Aorta (tissue), 5 donors: ENCODE data around the gene FAM20B. TPM values are rescaled to one million over a fixed set of nuclear protein-coding genes. Genes with fewer than 3 reads are reported as not detected.
"Not testable (repeated sequence)": the region's sequence is repeated elsewhere in the genome, so short reads cannot be mapped to it uniquely, and the experiment has no call there.

Experiments used
- ATAC-seq: fragments of 200-7000 bp; cut with Tn5 transposase; one replicate; pipeline ENCODE4 v1.9.1; 2022; ENCODE audit warnings: moderate library complexity; ENCODE audit not compliant: low FRiP score
- DNase-seq, 2 donors: peaks; one replicate each; pipeline ENCODE4 v3.0.0-alpha.2; 2020
- H3K27ac ChIP-seq, 2 donors: one replicate each; pipeline ENCODE4 v1.5.1; 2013; ENCODE audit warnings: low read length in 2 of 2, mild to moderate bottlenecking in 2 of 2, moderate library complexity in 2 of 2, control low read depth in 1 of 2, inconsistent platforms in 1 of 2, low read depth in 1 of 2
- H3K27me3 ChIP-seq, 2 donors: one replicate each; pipeline ENCODE4 v1.6.1; 2013; ENCODE audit warnings: control low read depth in 1 of 2, low read length in 1 of 2, mild to moderate bottlenecking in 1 of 2, moderate library complexity in 1 of 2; ENCODE audit not compliant: insufficient read depth in 2 of 2, control insufficient read depth in 1 of 2
- H3K36me3 ChIP-seq, 2 donors: one replicate each; pipeline ENCODE4 v1.6.1; 2013; ENCODE audit warnings: control low read depth in 1 of 2, low read length in 1 of 2, mild to moderate bottlenecking in 1 of 2; ENCODE audit not compliant: insufficient read depth in 2 of 2, control insufficient read depth in 1 of 2
- H3K4me1 ChIP-seq, 2 donors: one replicate each; pipeline ENCODE4 v1.6.1; 2013; ENCODE audit warnings: low read length in 2 of 2, control low read depth in 1 of 2, mild to moderate bottlenecking in 1 of 2, moderate library complexity in 1 of 2; ENCODE audit not compliant: insufficient read depth in 2 of 2, control insufficient read depth in 1 of 2
- H3K4me3 ChIP-seq, 2 donors: one replicate each; pipeline ENCODE4 v1.5.1; 2013; ENCODE audit warnings: low read length in 2 of 2, control low read depth in 1 of 2, mild to moderate bottlenecking in 1 of 2
- H3K9me3 ChIP-seq: one replicate; pipeline ENCODE4 v1.6.1; 2013; ENCODE audit warnings: mild to moderate bottlenecking, low read length; ENCODE audit not compliant: control insufficient read depth
- WGBS, 2 donors: extraction: QIAGEN DNeasy Blood & Tissue Kit; methylation state at CpG; one replicate each; pipeline ENCODE4 v1.1.7; 2013; 5-methylcytosine and 5-hydroxymethylcytosine counted together
- intact Hi-C, 2 donors: fragments of 100-400 bp; cut with DNase I; formaldehyde crosslinking; loops; one replicate each; pipeline versions ENCODE4 v1.14.2 to v1.15.0; 2022
- polyA plus RNA-seq, 2 donors: library from polyadenylated mRNA; stranded (reverse); fragments of 200-250 nt; gene quantifications; one replicate each; pipeline ENCODE4 v1.2.3, GENCODE V29; 2013
- total RNA-seq, 2 donors: library from RNA; stranded (reverse); fragmentation: NEBNext Ultra II Directional; extraction: Animal tissue kit (Norgen Biotek cat#: 25700); gene quantifications; one replicate each; pipeline ENCODE4 v1.2.1, GENCODE V29; 2021
- donor health status: healthy with polysubstance abuse.
- donor health status: Bipolar disorder and iron deficiency.
- donor health status: DM: no; HTN: no; CAD: no.
- donor health status: DM: no; HTN: no; CAD: no.
- donor health status: DM: yes; HTN: yes; CAD: no.

FAM20B gene
- total and polyA plus RNA-seq, 4 donors = 22.5 to 75.5 (median 39.8) TPM

DNA sequence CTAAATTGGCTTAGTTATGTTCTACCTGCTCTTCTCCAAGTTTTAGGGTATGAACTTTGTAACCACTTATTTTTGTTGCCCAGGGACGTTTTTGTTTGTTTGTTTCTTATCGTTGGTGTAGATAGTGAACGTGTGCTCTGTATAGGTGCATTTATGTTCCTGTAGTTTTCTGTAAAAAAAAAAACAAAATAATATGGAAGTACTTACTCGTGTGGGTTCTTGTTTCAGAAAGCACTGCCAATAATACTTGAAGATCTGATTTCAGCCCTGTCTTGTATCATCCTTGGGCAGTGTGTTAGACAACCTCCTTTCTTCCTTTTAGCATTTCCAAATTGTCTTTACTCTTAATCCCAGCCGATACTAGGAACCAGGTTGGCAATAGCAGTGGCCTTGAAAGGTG lies 4.4 kb downstream of the FAM20B start:
- intact Hi-C loops = no loop called here
- Histone ChIP-seq H3K9me3 (no peaks in the 10 kb centered on the region), H3K27me3 (no peaks in the 10 kb centered on the region), H3K36me3 (no peaks in the 10 kb centered on the region), H3K4me1 (peaks cover 0 to 9% of the 10 kb centered on the region in 2 donors), H3K4me3 (no peak overlapping the region), H3K27ac (no peak overlapping the region)
- ATAC-seq (no peak), DNase-seq (no peak)
- 78% methylated on average over 5 of the region's 5 CpGs for WGBS, 2 donors

GRCh38 chr1:179030683-179031082 lies 5.0 kb downstream of the FAM20B start:
- H3K4me1 ChIP-seq = peaks cover 0 to 9% of the 10 kb centered on the region in 2 donors
- DNase-seq (no peak), ATAC-seq (no peak)
- intact Hi-C loops = no loop called here
- H3K36me3 ChIP-seq = no peaks in the 10 kb centered on the region
- H3K4me3 ChIP-seq = no peak overlapping the region
- H3K27me3 ChIP-seq = no peaks in the 10 kb centered on the region
- no peak overlapping the region for H3K27ac ChIP-seq
- 86 to 89% methylated on average over 3 of the region's 3 CpGs for WGBS, 2 donors
- no peaks in the 10 kb centered on the region for H3K9me3 ChIP-seq

- Histone ChIP-seq H3K9me3 (no peaks in the 10 kb centered on the region), H3K4me3 (no peak overlapping the region), H3K36me3 (no peaks in the 10 kb centered on the region), H3K27ac (no peak overlapping the region), H3K4me1 (peaks cover 0 to 9% of the 10 kb centered on the region in 2 donors), H3K27me3 (no peaks in the 10 kb centered on the region)
- no peak for ATAC-seq
- 87 to 90% methylated on average over 3 of the region's 3 CpGs for WGBS, 2 donors
- intact Hi-C loops = no loop called here
- DNase-seq = no peak
These were observed 5.6 kb downstream of the FAM20B start for GRCh38 chr1:179031284-179031683.

DNA sequence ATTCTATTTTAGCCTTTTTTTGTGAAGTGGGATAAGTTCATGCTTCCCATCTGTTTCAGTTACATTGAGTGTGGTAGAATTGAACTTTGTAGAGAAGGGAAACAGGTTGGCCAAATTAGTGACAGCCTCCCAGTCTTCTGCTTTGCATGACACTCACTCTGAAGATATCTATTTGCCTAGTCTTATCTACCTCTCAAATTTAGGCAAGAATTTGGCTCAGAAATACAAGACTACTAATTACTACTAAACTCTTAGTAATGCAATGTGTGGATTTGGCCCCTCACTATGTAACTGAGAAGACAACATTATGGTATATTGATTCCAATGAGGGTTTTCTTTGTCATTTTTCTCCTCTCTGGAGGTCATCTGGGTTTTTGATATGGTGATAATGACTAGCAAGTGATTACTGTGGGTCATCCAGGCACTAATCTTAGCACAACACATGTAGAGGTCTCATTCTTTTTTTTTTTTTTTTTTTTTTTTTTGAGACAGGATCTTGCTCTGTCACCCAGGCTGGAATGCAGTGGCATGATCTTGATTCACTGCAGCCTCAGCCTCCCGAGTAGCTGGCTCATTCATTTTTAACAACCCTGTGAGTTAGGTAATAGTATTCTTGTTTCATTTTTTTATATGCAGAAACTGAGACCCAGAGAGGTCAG lies 6.3 kb downstream of the FAM20B start:
- ATAC-seq (no peak), DNase-seq (no peak)
- Histone ChIP-seq H3K9me3 (no peaks in the 10 kb centered on the region), H3K4me1 (peaks cover 0 to 9% of the 10 kb centered on the region in 2 donors), H3K27me3 (no peaks in the 10 kb centered on the region), H3K36me3 (no peaks in the 10 kb centered on the region), H3K27ac (no peak overlapping the region), H3K4me3 (no peak overlapping the region)
- WGBS, 2 donors = 4 to 18% methylated on average over 1 of the region's 1 CpG
- intact Hi-C loops = no loop called here

GRCh38 chr1:179034720-179035119 lies 9.0 kb downstream of the FAM20B start:
- ATAC-seq (no peak), DNase-seq (no peak)
- no peaks in the 10 kb centered on the region for H3K9me3 ChIP-seq
- H3K4me1 ChIP-seq = no peaks in the 10 kb centered on the region
- WGBS, 2 donors = 89 to 95% methylated on average over 1 of the region's 1 CpG
- H3K36me3 ChIP-seq = no peaks in the 10 kb centered on the region
- H3K27me3 ChIP-seq = no peaks in the 10 kb centered on the region
- intact Hi-C loops = no loop called here
- H3K27ac ChIP-seq = no peak overlapping the region
- H3K4me3 ChIP-seq = no peak overlapping the region

DNA sequence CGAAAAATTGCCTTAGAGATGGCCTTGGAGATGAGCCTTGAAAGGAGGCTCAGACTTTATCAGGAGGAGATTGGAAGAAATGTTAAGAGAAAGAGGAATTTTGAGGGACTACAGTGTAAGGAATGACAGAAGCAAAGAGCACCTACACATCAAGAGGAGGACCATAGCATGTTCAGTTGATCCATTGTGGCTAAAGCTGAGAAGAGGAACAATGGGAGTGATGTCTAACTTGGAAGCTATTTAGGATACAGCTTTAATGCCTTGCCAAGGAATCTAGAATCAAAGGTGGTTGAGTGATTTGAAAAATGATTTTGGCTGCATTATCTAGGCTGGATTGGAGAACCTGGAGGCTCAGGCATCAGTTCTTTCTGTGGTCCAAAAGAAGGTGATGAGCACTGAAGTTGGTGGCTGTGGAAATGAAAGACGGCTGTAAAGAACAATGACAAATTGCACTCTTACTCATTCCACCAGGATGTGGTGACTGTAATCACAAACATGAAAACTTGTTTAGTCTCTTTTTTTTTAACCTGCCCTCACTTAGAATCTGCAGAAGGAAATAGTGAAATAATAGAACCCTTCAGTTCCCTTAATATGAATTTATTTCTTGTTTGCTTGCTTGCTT lies 11.3 kb downstream of the FAM20B start:
- WGBS, 2 donors = 80 to 95% methylated on average over 2 of the region's 2 CpGs
- Histone ChIP-seq H3K4me1 (no peaks in the 10 kb centered on the region), H3K27me3 (no peaks in the 10 kb centered on the region), H3K4me3 (no peak overlapping the region), H3K9me3 (no peaks in the 10 kb centered on the region), H3K27ac (no peak overlapping the region), H3K36me3 (no peaks in the 10 kb centered on the region)
- DNase-seq = no peak
- no peak for ATAC-seq
- intact Hi-C loops = no loop called here

DNA sequence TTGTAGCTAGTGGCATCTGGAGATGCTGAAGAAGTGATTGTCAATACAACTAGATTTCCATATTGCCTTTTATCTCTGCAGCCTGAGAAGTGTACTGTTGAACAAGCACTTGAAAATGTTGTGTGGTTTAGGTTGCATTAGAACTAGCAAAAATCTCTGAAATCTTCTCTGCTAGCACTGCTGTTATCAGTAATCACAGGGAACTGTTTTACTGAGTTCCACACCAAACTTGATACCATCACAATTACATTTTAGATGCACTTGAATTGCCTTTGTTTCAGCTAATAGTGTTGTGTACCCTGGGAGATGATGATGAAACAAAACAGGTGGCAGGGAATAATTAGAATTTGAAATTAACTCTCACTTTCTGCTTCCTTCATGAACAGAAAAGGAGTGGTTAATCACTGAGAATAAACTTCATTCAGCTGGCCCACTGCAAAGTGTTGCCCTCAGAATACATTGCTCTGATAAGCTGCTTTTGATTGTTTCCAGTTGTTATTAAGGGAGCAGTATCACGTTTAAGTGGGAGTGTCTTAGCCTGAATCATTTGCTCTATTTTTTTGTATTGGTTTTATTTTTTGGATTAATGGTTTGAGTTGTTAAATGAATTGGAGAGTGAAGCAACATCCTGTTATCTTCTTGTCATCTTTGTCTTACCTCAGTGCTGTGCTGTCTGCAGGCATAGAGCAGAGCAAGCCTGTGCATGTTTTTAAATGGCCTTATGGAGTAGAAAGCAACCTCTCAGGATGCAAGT lies 13.0 kb downstream of the FAM20B start:
- intact Hi-C loops = no loop called here
- Histone ChIP-seq H3K4me3 (no peak overlapping the region), H3K27me3 (no peaks in the 10 kb centered on the region), H3K4me1 (no peaks in the 10 kb centered on the region), H3K27ac (no peak overlapping the region), H3K36me3 (no peaks in the 10 kb centered on the region), H3K9me3 (no peaks in the 10 kb centered on the region)
- WGBS, 2 donors = 26 to 42% methylated on average over 1 of the region's 1 CpG
- ATAC-seq (no peak), DNase-seq (no peak)

GRCh38 chr1:179039502-179040174 lies 13.9 kb downstream of the FAM20B start:
- H3K36me3 ChIP-seq, H3K27ac ChIP-seq, H3K9me3 ChIP-seq, H3K4me3 ChIP-seq, H3K27me3 ChIP-seq, intact Hi-C loops, H3K4me1 ChIP-seq, ATAC-seq, DNase-seq: not testable (repeated sequence)
- WGBS, 2 donors = 91 to 93% methylated on average over 6 of the region's 9 CpGs
